Measurements from ENCODE around the gene R3HDM4. TPM values are rescaled to one million over a fixed set of nuclear protein-coding genes. Genes with fewer than 3 reads are reported as not detected.

R3HDM4 gene
- total and polyA plus RNA-seq, 10 of the 15 experiments (the other 5 are each of a cell fraction or from before 2014, with no cell fraction given), result 1.3 to 65.8 (median 27.7) TPM

DNA sequence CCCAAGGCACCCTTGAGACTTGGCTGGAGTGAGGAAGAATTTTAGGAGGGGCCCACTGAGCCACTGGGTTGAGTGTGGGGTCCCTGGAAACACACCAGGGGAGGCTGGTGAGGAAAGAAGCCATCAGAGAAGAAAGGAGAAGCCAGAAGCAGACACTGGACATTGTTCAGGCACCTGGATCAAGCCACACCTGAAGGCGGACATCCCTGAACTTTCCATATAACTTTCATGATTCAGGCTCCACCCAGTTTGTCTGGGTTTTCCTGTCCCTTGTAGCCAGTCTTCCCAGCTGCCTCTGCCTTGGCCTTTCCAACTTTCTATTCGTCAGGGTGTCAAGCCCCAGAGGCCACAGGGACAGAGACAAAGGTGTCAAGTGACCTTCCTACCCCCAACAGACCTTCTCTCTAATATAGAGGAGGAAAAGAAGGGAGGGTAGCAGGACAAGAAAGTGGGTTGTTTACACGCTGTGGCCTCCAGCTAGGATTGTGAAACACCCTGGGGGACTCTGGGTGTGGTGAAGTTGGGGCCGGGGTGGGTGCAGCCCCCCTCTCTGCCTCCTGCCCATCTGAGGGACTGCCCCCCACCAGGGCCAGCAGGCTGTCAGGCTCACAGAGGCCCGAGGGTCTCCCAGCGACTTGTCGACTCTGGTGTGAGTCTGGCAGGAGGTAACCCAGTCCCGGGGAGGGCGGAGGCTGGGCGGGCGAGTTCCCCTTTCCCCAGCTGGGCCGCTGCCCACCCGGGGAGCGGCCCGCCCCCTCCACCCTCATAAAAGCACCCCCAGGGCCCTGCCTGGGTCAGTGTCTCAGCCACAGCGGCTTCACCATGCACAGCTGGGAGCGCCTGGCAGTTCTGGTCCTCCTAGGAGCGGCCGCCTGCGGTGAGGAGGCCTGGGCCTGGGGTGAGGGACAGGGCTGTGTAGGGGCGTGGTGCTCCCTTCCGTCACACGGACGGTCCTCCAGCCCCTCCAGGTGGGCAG, 53.9 kb downstream of the R3HDM4 start, which contains the start of gene CFD:
Gene CFD, plus strand, starts transcription at position 797 of the 976 bp plus-strand sequence. Its CDS starts 26 bp downstream, at position 823.
- FAIRE-seq (no peak), DNase-seq (ENCODE audit: low read depth, low spot score) (no peak), ATAC-seq (no peak)
- BruUV-seq (replicated peaks), result no TSS peak
- intact Hi-C loops (cut with micrococcal nuclease; ENCODE audit: unreplicated experiment), result no loop called here
- H3K27me3 ChIP-seq (replicated peaks in 1 of 2; ENCODE audit: control insufficient read depth in 2 of 2, insufficient read depth in 2 of 2, low read length in 1 of 2), result no peaks in the 10 kb centered on the region; a peak in 1 of 4 replicates
- SMC1A ChIA-PET (ENCODE audit: uncharacterized antibody, unreplicated experiment), result no interaction called here
- no peak within 1 kb of the TSS for H2AFZ ChIP-seq (ENCODE audit: control insufficient read depth, low read depth, low read length)
- TF ChIP-seq, protein P1, sequence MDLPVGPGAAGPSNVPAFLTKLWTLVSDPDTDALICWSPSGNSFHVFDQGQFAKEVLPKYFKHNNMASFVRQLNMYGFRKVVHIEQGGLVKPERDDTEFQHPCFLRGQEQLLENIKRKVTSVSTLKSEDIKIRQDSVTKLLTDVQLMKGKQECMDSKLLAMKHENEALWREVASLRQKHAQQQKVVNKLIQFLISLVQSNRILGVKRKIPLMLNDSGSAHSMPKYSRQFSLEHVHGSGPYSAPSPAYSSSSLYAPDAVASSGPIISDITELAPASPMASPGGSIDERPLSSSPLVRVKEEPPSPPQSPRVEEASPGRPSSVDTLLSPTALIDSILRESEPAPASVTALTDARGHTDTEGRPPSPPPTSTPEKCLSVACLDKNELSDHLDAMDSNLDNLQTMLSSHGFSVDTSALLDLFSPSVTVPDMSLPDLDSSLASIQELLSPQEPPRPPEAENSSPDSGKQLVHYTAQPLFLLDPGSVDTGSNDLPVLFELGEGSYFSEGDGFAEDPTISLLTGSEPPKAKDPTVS (IDR thresholded peaks at IDR 0.05; ENCODE audit: low read depth, low read length), result no peak
- TF ChIP-seq PRDM15 (CRISPR knock-in tag; IDR thresholded peaks at IDR 0.05) (no peak), NFIC (IDR thresholded peaks at IDR 0.05; ENCODE audit: low read depth, low read length) (no peak), POLR2AphosphoS2 (IDR thresholded peaks at IDR 0.05; ENCODE audit: low read depth, low read length) (no peak), NBN (IDR thresholded peaks at IDR 0.05) (no peak), ZSCAN29 (IDR thresholded peaks at IDR 0.05) (no peak), SMARCA5 (IDR thresholded peaks at IDR 0.05) (no peak), BCL3 (IDR thresholded peaks at IDR 0.05; ENCODE audit: borderline replicate concordance, insufficient read depth, low read depth, low read length, poor library complexity, severe bottlenecking) (no peak), ZNF207 (IDR thresholded peaks at IDR 0.05; ENCODE audit: borderline replicate concordance) (no peak), HDGF (IDR thresholded peaks at IDR 0.05) (no peak), BMI1 (IDR thresholded peaks at IDR 0.05; ENCODE audit: borderline replicate concordance) (no peak), CBFB (IDR thresholded peaks at IDR 0.05; ENCODE audit: low read depth) (no peak)
- TF ChIP-seq, protein P2, sequence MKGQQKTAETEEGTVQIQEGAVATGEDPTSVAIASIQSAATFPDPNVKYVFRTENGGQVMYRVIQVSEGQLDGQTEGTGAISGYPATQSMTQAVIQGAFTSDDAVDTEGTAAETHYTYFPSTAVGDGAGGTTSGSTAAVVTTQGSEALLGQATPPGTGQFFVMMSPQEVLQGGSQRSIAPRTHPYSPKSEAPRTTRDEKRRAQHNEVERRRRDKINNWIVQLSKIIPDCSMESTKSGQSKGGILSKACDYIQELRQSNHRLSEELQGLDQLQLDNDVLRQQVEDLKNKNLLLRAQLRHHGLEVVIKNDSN (IDR thresholded peaks at IDR 0.05; ENCODE audit: borderline replicate concordance, extremely low read length, insufficient read depth, low read depth, low read length), result no peak
- H3K79me2 ChIP-seq (ENCODE audit: control insufficient read depth, insufficient read depth, low read length), result no peaks in the 10 kb centered on the region
- RAD21 ChIA-PET (ENCODE audit: unreplicated experiment), result interaction anchor here (1.6 kb wide), 1 partner anchor 59 kb away, joined by 5 read pairs; no protein-coding TSS in a partner anchor
- WGBS (ENCODE audit: insufficient coverage, insufficient replicate concordance, low lambda C conversion rate, missing lambda C conversion rate), result 37% methylated on average over 18 of the region's 24 CpGs
- no peak within 1 kb of the TSS for H3K9ac ChIP-seq (ENCODE audit: control insufficient read depth, insufficient read depth, low read length)
- H4K20me1 ChIP-seq (ENCODE audit: control insufficient read depth, insufficient read depth), result no peaks in the 10 kb centered on the region
- H3K9me3 ChIP-seq (replicated peaks; ENCODE audit: control insufficient read depth, insufficient read depth, low read length), result no peaks in the 10 kb centered on the region
- CTCF ChIA-PET, result interaction anchor here (1.4 kb wide), 1 partner anchor 139 kb away, joined by 4 read pairs; no protein-coding TSS in a partner anchor
- POLR2A ChIA-PET, result interaction anchor here (0.6 to 1.4 kb wide), 3 partner anchors 34 to 577 kb away, joined by 5 to 8 read pairs (median 5); partner anchors contain the start of gene MED16
- H3K4me1 ChIP-seq (ENCODE audit: control insufficient read depth, insufficient read depth, low read length), result peaks cover 10% of the 10 kb centered on the region
- no peak within 1 kb of the TSS for H3K27ac ChIP-seq (ENCODE audit: control insufficient read depth, insufficient read depth)
- H3K4me3 ChIP-seq, result no peak within 1 kb of the TSS
- in situ Hi-C loops (cut with MboI), result loop anchor here (5.0 kb wide), 2 partner anchors 63 to 128 kb away; no protein-coding TSS in a partner anchor
- H3K36me3 ChIP-seq (ENCODE audit: control insufficient read depth in 2 of 2, insufficient read depth in 2 of 2, low read length in 1 of 2), result no peaks in the 10 kb centered on the region
- H3K4me2 ChIP-seq (ENCODE audit: control insufficient read depth, insufficient read depth), result no peak within 1 kb of the TSS

Measured in GM12878 (cell line).